ENCODE measurements around the gene IL17RD.
"Not testable (repeated sequence)": the region's sequence is repeated elsewhere in the genome, so short reads cannot be mapped to it uniquely, and the experiment has no call there.

The IL17RD gene

GRCh38 chr3:57105585-57105984 is 59.6 kb downstream of the IL17RD start:
- no peak for DNase-seq
- intact Hi-C loops (cut with DNase I): no loop called here

DNA sequence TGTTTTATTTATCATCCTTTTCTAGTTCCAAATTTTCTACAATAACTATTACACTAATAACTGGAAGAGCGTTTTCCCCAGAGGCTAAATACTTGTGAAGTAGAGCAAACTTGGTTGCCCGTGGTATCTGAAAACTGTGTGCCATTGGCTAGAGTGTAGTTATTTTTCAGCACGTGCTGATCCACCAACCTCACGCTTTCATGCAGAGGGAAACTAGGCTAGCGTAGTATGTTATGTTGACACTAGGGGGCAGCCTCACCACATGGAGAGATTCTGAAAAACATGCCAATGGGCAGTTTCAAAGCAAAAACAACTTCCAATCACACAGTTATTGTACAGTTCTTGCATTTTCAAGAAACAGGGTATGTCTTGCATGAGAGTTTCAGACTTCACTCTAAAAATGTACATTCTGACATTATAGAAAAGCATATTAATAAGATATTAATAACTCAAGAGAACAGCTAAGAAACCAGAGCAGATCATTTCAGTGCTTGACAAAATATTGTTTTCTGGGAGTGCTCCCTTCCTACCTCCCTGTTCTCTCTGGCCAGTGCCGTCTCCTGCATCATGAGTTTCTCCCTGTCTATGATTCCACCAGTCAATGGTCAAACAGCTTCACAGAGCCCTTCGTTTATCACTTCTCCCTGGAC is 65.0 kb downstream of the IL17RD start:
- intact Hi-C loops (cut with DNase I): loop anchor here (5.0 kb wide), 1 partner anchor 67 kb away; the partner anchor contains the start of gene IL17RD
- DNase-seq: peak in 41 of 42 donors; percentile 32 to 93 (median 79)

DNA sequence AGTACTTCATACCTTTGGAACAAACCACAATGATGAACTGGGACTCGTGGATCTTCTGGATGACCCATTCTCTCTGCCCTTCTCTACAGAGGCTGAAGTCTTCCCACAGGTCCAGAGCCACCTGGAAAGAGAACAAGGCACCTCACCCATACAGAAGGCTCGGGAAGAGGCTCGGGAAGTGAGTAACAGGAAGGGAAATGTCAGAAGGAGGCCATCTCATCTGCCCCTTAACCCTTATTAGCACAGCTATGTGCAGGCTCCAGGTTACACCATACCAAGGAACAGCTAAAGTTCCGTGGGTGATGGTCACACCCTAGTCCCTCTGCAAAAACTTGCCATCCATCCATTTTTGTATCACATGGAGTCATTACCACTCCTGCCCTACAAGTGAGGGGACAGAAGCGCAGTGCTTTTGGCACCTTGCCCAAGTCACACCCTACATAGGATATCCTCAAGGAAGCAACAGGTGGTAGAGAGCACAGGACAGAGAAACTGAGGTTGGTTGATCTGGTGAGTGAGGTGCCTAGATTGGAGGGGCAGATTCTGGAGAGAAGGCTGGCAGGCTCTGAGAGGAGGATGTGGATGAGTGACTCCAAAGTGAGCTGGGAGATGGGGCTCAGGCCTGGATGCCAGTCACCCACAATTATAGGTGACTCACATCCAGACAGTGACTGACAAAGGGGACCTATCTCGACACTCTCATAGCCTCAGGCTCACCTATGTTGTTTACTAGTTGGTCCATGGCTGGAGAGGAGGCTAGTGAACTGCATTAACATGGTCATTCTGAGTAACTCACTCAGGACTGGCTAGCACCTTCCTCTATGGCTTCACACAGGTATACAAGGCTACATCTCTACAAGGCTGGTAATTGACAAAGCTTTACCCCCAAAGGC is 66.5 kb downstream of the IL17RD start:
- DNase-seq: no peak
- intact Hi-C loops (cut with DNase I): loop anchor here (10.0 kb wide), 2 partner anchors 104 to 126 kb away; partner anchors contain the start of gene APPL1

- intact Hi-C loops (cut with DNase I): loop anchor here (10.0 kb wide), 2 partner anchors 103 to 127 kb away; partner anchors contain the start of gene APPL1
- DNase-seq: no peak
Measured at GRCh38 chr3:57097536-57097935, 67.6 kb downstream of the IL17RD start.

DNA sequence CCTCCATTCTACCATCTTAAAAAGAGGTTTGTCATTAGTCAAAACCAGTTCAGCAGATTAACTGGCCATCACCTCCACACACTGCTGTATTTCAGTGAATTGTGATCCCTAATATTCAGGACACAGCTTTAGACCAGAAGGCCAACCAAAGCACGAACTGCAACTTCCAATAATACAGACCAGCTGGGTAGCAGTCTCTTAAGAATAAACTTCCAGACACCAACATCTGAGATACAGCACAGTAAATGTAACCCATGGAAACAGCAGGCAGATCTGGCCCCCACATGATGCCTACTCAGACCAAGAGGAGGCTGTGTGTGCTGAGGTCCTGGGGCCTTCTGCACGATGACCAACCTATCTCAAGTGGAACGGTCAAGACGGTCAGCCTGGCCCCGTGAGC is 69.8 kb downstream of the IL17RD start:
- no peak for DNase-seq
- intact Hi-C loops (cut with DNase I): loop anchor here (10.0 kb wide), 2 partner anchors 101 to 129 kb away; partner anchors contain the start of gene APPL1

DNA sequence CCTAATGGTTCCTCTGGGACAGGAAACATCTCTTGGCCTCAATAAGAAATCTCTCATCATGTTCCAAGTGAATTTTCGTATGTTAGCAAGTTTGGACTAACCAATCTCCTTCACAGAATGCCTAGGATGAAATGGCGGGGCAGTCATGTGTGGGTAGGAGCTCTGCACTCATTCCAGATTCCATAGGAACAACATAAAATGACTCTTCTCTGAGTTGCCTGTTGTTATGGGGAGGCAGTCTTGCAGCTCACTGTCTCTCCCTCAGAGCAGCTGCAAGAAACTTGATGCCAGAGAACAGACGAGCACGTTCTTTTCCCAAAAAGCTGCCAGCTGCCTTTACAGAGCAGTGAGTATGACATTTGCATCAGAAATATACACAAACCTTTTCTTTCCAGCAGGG is 70.6 kb downstream of the IL17RD start:
- no peak for DNase-seq
- intact Hi-C loops (cut with DNase I): loop anchor here (10.0 kb wide), 2 partner anchors 100 to 130 kb away; partner anchors contain the start of gene APPL1

DNA sequence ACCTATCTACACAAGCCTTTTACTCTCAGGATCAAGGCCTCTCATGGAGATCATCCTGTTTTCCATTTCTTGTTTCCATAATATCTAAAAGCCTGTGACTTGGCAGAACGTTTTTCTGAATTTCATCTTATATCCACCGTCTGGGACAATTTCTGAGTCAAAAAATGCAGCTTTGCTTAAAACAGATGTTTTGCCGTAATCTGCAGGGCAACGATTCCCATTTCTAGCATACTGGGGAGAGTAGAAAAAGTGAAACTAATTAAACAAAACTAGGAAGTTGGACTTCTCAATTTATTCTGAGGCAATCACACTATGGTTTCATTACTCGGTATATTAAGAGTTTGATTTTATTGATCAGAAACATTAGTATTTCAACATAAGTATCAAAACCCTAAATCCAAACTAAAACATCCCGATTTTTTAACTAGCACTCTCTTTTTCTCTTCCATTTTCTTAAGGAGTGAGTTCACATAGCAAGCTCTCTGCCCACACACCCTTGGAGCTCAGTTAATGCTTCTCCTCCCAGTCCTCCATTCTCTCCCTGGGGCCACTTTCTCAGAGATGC is 71.1 kb downstream of the IL17RD start:
- intact Hi-C loops (cut with DNase I): loop anchor here (10.0 kb wide), 2 partner anchors 99 to 131 kb away; partner anchors contain the start of gene APPL1
- DNase-seq: no peak

DNA sequence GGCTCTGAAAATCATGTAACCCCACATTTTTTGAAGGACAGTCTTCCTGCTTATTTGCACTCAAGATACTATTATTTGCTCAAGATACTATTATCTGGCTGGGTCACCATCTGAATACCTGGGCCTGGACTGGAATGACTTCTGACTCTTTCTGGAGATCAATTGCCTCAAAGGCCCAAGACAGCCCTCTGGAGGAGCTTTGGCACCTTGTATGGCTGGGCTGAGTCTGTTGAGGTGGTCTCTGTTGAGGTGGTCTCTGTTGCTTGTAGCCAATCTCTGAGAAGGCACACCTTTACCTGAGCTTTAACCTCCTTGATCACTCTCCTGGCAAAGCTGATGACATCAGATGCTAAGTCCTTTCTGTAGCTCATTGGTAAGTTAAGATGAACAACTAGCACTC is 71.7 kb downstream of the IL17RD start:
- intact Hi-C loops (cut with DNase I): loop anchor here (10.0 kb wide), 2 partner anchors 99 to 131 kb away; partner anchors contain the start of gene APPL1
- no peak for DNase-seq

DNA sequence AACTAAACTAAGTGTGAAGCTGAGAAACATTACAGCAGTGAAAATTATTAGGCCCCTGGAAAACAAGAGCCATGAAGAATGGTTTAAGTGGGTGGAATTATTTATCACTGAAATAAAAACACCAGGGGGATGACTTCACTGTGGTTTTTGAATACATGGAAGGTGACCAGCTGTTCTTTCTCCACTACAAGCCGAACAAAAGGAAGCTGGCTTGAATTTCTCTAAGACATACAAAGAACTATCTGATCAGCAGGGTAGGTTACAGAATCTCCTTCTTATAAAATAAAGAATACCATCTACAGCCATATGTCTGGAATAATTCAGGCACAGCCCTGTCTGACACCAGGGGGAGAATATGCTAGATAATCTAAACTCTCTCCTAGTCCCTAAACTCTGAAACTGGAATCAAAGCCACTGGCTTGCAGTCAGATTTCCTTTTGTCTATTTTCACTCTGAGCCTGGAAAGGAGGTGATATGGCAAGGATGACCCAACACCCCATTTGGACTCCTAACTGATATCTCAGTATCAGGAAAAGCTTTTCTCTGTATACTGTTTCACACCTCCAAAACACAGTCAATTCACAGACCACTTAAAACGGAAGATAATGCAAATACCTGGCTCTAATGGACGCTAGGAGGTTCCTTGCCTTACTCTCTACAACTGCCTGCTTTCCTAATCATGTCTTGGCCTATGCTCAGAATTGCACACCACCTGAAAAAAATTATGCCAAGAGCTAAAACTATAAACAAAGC is 73.5 kb downstream of the IL17RD start:
- DNase-seq: no peak
- intact Hi-C loops (cut with DNase I): loop anchor here (10.0 kb wide), 2 partner anchors 97 to 133 kb away; partner anchors contain the start of gene APPL1

GRCh38 chr3:57089043-57089442 is 76.1 kb downstream of the IL17RD start:
- intact Hi-C loops (cut with DNase I): no loop called here
- DNase-seq: no peak

DNA sequence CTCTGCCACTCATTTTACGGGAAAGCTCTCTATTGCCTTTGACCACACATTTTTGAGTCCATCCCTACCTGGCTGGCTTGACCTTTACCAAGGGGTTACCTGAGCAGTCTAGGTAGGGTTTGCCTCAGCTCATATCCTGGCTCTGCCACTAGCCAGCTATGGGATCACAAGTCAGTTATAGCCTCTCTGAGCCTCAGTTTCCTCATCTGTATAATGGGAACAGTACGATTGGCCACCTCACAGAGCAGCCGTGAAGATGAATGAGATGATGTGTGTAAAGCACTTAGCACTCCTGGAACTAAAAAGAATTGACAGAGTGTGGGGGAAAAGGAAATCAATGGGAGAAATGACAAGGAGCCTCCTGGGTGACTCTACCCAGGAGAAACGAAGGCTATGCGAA is 76.7 kb downstream of the IL17RD start:
- no peak for DNase-seq
- intact Hi-C loops (cut with DNase I): no loop called here

DNA sequence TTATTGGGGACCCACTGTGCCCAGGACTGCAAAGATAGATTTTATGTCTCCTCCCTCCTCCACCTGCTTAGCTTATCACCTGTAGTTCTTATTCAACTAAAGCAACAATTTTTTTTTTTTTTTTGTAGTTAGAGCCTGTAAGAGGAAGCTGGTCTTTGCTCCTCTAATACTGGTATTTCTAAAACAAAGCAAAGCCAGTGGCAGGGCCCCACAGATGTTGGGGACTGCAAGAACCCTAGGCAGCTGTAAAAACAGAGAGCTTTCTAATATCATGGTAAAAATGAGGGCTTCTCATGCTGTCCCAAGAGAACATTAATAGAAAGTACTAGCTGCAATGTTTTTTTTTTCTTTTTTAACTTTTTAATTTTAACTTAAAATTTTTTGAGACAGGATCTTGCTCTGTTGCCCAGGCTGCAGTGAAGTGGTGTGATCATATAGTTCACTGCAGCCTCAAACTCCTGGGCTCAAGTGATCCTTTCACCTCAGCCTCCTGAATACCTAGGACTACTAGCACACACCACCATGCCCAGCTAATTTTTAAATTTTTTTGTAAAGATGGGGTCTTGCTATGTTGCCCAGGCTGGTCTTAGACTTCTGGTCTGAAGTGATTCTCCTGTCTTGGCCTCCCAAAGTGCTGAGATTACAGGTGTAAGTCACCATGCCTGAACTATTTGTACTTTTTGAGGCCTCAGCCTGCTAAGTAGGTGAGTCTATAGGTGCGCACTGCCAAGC is 77.6 kb downstream of the IL17RD start:
- intact Hi-C loops (cut with DNase I): no loop called here
- DNase-seq: no peak

GRCh38 chr3:57086201-57086600 is 79.0 kb downstream of the IL17RD start:
- intact Hi-C loops (cut with DNase I): no loop called here
- peak in 21 of 42 donors; percentile 20 to 69 (median 37) for DNase-seq

- intact Hi-C loops (cut with DNase I): no loop called here
- DNase-seq: no peak
Measured at GRCh38 chr3:57085211-57085610, 79.9 kb downstream of the IL17RD start.

GRCh38 chr3:57083266-57083995 is 81.7 kb downstream of the IL17RD start:
- intact Hi-C loops (cut with DNase I); DNase-seq: not testable (repeated sequence)

DNA sequence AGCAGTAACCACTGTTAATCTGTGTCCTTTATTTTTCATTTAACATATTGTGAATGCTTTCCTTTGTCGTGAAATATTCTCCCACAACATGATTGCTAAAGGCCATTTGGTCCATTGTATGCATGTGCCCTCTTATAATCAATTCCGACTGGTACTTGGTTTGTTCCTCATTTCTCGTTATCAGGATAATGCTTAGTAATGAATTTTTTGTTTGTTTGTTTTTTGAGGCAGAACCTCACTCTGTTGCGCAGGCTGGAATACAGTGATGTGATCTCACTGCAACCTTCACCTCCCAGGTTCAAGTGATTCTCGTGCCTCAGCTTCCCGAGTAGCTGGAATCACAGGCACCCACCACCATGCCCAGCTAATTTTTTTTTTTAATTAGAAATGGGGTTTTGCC is 82.7 kb downstream of the IL17RD start:
- intact Hi-C loops (cut with DNase I): no loop called here
- no peak for DNase-seq

DNA sequence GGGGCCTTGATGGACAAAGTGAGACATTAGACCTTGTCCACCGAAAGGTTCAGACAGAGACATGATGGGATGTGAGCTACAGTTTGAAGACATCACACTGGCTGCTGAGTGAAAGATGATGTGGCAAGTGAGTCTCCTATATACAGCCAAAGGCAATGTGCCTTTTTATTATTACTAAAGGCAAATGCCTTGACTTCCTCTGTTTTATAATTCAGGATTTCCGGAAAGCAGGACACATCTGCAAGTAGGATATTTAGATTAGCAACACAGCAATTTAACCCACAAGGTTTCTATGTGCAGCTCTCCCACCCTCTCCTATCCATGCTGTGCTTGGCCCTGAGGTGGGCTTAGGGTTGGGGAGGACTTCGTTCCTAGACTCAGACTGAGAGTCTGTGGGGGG is 84.0 kb downstream of the IL17RD start:
- no peak for DNase-seq
- intact Hi-C loops (cut with DNase I): no loop called here

- no peak for DNase-seq
- intact Hi-C loops (cut with DNase I): no loop called here
Measured at GRCh38 chr3:57080171-57080570, 85.0 kb downstream of the IL17RD start.

Measured in head of caudate nucleus (tissue), 42 donors.